HG03342 (cell line): ENCODE data around the gene NLRP1.

Experiments used
- ATAC-seq: cut with Tn5 transposase; IDR thresholded peaks from one replicate; pipeline ENCODE4 v1.9.1; 2021; ENCODE audit warnings: mild to moderate bottlenecking, moderate library complexity; ENCODE audit not compliant: unreplicated experiment

The NLRP1 gene

DNA sequence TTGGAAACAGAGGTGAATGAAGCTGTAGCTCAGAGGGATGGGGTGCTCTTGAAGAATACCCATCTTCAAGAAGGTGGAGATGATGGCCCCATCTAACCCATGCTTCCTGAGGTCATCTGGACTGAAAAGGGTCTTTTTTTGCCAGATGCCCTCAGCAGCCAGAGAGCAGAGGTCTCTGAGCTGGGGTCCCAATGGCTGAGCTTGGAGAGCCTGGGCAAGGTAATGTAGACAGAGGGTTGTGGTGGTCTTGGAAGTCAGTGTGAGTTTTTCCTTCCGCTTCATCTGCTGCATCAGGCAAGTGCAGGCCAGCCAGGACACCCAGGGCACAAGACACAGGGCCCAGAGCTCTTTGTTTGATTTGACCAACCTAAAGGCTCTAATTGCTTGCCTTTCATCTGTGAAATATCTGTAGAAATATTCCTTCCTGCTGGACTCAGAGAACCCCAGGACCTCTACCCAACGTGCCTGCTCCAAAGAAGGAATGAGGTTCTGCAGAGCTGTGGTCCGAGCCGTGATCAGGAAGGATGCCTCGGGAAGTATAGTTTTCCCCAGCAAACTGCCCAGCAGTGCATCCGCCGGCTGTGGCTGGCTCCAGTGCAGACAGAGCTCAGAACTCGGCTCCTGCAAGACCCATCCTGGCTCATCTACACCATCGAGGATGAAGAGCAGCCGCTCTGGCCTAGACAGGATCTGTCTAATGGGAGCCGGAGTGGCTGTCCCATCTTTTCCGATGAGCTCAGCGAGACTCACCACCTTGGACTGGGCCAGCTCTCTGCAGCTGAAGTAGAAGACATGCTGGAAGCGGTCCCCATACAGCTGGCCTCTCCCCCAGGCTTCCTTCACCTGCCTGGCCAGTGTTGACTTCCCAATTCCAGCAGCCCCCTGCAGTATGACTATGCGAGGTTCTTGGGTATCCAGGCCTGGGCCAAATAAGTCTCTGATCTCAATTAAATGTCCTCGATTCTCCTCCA, 25.2 kb downstream of the NLRP1 start:
- no peak for ATAC-seq

DNA sequence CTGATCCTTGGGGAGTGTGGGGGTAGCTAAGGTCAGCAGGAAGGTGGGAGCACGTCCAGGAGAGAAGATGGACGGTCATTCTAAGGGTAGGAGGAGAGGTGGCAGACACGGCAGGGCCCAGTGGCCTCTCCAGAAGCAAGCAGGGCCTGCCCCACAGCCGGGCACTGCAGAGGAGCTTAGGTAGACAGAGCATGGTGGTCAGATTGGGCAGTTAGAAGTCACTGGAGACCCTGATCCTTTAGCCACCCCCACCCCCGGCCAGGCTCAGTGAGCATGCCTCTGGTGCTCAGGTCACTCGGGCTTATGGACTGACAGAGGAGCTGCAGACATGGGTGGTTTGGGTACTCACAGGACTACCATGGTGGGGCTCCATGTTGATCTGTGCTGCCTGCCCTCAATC, 26.3 kb downstream of the NLRP1 start:
- ATAC-seq = no peak

DNA sequence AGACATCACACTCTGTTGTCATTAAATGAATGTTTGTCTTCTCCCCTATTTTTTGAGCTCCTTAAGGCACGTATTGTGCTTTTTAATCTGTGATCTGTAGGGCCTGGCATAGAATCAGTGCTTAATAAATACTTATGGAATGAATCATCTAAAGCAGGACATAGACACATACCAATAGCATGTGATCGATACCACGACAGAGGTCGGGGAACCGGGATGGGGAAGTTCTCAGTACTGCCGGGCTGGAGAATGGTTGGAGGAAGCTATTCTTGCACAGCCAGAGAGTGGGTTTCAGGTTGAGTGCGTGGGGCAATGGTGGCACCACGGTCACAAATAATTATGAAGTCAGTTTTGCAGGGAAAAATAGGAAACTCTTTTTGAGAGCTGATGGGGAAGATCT, 26.8 kb downstream of the NLRP1 start:
- ATAC-seq = no peak

DNA sequence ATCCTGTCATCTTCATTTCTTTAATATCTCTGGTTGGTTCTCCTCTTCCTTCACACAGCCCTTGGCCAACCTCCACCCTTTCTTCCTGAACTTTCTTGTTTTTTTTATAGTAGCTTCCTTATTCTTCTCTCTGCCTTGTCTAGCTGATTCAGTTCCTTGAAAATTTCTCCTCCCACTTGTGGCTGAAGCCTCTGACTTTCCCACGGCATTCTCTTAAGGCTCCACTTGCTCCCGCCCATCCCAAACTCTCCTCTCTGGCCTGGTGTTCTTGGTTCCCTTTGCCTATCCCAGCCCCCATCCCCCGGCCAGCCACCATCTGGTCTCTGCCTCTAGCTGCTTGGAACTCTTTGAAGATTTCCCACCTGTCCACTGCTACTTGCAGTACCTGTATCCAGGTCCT, 29.1 kb downstream of the NLRP1 start:
- no peak for ATAC-seq

DNA sequence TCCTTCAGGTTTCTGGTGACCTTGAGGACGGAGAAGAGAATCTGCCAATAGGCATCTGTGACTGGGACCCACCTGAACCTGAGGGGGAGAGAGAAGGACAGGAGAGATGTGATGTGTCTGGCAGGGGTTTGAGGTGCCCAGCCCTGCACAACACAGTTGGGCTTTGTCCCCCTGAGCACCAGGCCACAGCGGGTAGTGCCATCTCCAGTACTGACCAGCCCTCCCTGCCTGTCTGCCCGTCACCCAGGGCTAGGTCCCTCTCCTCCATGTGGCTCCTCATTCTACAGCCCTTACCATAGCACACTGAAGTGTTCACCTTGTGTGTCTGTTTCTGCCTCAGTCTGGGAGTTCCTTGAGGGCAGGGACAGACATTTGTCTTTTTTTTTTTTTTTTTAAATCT, 30.8 kb downstream of the NLRP1 start:
- no peak for ATAC-seq

DNA sequence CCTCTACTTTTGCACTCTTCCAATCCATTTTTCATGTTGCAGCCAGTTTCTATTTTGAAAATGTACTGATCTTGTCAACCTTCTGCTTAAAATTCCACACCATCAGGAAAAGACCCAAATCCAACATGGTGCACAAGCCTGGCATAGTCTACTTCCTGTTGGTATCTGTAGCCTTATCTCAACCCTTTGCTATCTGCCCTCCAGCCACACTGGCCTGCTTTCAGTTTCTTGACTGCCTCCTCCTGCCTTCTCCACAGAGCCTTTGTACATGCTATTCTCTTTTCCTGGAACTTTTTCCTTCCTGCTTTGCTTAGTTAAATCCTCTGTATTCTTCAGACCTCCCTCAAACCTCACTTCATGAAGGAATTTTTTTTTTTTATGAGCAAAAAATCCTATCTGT, 31.5 kb downstream of the NLRP1 start:
- ATAC-seq = no peak

DNA sequence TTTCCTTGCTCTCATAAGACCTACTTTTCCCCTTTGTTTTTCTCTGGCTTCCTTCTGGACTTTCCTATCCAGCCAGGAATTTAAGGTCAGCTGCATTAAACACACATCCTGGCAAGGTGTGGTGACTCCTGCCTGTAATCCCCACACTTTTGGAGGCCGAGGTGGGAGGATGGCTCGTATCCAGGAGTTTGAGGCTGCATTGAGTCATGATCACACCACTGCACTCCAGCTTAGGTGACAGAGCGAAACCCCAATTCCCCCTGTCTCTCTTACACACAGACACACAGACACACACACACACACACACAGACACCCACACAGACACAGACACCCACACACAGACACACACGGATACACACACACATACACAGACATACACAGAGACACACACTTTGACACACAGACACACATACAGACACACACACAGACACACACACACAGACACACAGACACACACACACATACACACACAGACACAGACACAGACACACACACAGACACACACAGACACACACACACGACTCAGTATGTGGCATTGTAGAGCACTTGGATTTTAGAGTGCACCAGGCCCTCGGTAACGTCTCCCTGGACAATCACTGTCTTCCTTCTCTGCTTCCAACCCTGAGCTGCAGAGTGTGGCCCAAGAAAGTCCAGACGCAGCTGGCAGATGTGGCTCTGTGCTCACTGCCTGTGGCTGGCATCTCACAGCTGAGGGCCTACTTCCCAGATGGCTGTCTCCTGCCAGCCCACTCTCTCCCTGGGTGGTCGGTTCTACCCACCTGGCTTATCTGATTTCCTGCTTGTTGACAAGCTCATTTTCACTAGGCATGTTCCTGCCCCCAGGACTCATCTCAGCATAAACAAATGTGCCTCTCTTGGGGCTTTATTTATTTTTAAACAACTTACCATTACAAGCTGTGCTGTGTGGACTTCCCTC, 39.0 kb downstream of the NLRP1 start:
- ATAC-seq = no peak

DNA sequence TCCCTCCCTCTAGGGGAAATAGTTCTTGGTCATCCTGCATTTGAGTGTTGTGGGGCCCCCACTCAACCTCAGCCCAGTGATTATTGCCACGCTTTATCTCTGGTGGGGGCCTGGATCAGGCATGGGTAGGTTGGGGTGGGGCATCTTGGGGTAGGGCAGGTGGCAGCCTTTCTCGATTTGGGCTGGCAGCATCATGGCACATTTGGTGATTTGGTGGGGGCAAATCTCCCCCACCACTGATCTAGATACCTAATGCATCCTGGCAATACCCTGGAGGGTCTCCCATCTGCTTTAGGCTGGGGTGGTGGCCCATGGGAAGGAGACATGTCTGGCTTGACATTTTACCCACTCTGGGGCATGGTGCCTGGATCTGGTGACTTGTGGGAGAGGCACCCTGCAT, 40.2 kb downstream of the NLRP1 start:
- ATAC-seq = no peak

DNA sequence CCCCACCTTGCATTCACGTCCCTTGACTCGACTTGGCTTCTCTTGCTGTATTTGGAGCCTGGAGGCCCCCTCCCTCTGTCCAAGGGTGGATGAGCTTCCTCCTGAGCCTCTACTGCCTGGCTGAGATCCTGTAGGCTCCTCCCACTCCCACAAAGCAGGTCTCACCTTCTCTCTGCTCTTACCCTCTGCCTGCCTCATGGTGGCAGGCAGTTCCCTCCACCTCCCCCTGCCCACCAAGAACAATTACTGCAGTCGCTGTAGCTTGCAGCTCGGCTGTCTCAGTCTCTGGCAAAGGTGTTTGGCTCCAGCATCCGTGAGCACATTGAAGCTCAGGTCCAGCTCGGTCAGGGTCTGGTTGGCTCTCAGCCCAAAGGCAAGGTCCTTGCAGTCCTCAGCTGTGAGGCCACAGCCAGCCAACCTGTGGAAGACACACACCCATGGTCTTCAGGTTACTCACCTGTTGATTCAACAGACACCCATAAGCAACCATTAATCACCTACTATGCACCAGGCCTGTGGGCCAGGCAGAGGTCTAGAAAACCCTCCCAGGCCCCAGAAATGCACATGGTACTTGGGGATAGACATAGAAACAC, 42.6 kb downstream of the NLRP1 start:
- no peak for ATAC-seq

DNA sequence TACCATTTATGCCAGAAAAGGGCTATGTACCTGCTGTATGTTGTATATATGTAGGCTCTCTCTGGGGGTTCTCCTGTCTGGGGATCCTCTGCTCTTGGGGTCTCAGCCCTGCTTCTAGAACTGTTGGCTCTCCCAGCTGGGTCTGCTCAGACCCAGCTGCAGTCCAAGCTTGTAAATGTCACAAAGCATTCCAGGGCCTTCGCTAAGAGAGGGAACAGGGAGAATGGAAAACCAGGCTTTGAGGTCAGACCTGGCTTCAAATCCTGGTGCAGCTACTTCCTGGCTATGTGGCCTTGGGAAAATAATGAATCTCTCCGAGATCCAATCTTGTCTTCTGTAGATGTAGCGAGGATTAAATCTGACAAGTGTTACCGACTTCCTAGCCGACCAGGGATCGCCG, 44.0 kb downstream of the NLRP1 start:
- ATAC-seq = no peak

DNA sequence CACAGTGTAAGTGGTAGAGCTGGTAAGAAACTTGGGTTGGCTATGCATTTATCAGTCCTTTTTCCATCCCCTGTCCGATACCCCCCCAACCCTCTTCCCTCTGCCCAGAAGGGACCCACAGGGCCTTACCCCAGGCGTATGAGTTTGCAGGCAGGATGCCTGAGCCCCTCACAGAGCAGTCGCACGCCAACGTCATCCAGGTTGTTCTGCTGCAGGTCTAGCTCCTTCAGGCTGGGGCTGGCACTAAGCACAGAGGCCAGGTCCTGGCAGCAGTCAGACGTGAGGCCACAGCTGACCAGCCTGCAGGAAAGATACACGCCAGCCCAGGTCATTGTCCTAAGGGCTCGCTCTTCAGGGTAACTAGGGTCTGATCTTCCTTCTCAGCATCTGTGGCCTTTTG, 45.0 kb downstream of the NLRP1 start:
- no peak for ATAC-seq

DNA sequence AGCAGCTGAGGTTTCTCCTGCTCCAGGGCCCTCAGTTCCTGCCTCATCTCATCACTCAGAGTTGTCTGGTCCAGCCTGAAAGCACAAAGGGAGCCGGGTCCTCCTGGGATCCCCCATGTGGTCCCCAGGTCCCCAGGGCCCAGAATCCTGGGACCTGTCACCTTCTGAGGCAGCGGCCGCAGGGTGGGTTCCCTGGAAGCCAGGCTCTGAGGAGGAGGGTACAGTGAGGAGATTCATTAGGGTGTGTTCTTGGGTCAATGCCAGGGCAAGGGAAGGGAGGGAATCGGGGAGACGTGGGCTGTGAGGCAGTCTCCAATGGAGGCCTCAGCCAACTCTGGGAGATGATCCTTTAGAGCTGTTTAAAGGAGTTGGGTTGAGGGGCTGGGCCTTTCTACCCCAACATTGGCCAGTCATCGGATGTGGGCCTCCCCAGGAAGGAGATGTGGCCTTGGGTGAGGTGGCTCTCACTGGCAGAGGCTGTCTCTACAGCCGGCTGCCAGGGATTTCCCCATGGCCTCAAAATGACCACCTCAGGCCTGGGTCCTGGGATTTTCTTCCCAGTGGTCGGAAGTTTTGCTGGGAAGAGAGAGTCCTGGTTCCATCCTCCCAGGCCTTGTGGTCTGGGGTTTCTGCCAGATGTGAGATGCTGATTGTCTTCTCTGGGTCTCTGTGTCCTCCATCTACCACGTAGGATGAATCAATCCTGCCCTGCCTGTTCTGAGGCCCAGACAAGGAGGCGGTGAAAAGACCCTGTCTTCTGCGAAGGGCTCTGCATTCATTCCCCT, 47.3 kb downstream of the NLRP1 start:
- no peak for ATAC-seq

DNA sequence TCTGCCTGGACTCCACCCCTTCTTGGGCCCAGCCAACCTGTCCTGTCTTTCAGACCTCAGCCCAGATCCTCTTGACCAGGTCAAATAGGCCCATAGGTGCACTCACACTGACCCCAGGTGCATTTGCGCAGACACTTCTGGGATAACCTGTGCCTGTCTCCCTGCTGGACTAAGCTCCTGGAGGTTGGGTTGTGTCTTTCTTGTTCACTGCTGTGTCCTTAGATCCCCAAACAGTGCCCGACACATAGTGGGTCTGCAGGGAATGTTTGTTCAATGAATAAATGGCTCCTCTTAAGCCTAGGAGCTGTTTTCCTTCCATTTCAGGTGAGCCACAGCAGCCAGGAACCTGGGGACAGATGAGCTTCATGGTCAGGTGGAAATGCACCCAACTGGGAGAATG, 48.9 kb downstream of the NLRP1 start:
- ATAC-seq = no peak

DNA sequence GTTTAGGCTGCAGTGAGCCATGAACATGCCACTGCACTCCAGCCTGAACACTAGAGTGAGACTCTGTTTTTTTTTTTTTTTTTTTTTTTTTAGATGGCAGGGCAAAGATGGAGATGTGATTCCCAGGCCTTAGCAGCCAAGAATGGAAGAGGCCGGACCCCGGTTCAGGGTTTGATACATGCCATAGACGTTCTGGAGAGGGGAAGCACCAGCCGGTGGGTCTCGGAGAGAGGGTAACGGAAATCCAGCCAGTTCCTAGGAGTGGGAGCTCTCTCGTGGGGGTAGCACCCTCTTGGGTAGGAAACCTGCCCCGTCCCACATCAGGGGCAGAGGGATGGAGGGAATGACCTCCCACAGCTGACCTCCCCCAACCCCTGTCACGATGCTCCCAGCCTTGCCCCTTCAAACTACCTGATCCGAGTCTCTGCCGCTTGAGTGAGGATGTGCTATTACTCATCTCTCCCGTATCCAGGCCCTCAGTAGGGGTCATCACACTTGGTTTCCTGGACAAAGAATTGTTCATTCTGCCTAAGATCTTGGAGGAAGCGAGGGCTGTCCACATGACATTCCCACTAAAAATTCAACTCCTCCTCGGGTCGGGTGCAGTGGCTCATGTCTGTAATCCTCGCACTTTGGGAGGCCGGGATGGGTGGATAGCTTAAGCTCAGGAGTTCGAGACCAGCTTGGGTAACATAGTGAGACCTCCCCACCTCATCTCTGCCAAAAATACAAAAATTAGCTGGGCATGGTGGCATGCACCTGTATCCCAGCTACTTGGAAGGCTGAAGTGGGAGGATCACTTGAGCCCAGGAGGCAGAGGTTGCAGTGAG, 50.6 kb downstream of the NLRP1 start:
- ATAC-seq = no peak

DNA sequence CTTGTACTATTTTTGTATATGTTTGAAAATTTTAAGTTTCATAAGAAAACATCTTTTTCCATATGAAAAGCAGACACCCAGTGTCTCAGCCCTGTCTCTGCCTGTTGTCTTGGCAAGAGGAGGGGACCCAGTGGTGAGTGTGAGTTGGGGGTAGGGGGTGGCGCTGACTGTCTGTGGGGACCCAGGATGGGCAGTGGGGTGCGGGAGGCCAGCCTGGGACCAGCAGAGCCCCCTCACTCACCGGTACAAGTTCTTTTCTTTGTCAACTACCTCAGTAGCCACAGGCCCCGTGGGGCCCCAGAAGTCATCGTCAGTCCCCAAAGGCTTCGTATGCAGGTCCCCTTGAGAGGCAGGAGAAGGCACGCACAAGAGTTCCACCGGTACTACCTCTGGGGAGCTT, 51.7 kb downstream of the NLRP1 start:
- no peak for ATAC-seq

DNA sequence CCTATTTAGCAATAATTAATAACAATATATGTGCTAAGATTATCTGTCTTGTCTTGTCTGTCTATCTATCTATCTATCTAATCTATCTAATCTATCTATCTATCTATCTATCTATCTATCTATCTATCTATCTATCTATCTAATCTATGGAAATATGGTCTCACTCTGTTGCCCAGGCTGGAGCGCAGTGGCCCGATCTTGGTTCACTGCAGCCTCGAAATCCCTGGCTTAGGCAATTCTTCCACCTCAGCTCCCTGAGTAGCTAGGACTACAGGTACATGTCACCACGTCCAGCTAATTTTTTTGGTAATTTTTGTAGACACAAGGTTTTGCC, 53.3 kb downstream of the NLRP1 start:
- ATAC-seq = no peak

DNA sequence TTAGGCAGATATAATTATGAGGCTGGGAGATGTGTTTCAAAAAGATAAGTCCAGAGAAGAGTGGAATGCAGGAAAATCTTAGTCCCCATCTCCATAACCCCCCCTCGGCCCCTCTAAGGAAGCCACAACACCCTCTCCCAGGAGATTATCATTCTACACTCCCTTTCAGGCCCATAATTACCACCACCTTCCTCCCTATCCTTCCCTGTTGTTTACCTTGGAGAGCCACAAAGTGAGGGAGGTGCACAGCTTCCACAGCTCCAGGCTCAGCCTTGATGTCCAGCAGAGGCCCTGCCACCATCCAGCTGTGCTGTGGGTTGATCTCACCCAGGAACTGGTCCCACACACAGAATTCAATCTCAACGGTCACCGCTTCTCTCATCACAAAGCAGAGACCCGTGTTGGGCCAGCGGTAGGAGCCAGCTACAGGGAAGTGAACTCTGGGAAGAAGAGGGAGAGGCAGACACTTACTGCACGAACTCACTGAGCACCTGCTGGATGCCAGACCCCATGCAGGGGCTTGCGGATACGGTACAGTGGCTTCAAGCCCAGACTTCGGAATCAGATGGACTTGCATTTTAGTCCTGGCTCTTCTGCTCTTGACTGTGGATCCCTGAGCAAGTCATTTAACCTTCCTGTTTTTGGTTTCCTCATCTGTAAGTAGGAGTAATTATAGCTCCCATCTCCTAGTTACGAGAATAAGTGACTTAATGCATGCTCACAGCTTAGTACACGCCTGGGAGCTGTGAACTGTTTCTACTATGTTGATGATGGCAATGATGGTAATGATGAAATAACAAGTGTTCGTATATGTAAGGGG, 53.8 kb downstream of the NLRP1 start:
- no peak for ATAC-seq

DNA sequence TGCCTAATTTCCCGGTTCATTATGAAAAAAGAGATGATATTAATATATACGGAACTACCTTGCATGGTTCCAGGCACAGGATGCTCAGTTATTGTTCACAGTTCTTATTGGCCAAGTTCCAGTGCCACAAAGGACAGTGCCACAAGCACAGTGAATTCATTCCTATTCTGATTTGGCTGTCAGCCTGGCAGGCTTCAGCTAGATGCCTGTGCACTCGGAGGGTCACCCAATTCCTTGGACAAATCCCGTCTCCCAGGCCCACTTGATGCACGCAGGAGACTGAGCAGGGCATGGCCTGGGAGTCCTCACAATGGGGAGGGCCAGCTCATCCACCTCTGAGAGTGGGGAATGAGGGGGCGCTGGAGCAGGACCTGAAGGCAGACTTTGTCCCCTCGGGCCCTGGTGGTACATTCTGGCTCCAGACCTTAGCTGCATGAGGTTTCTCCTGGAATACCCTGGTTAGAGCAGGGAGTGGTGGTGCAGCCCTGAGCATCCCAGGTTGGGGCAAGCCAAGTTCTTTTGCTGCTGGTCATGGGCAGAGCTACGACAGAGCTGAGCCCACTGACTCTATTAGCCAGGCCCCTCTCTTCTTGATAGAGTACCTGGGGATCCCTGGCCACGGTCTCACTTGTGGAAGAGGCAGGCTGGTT, 56.6 kb downstream of the NLRP1 start:
- no peak for ATAC-seq
